Activated CD8-positive, alpha-beta memory T cell treated with anti-CD3 and anti-CD28 coated beads, Interleukin-2, amount 50 U/mL, for 24 hours (primary cell): ENCODE measurements around the gene FNIP2.
"Not testable (repeated sequence)": the region's sequence is repeated elsewhere in the genome, so short reads cannot be mapped to it uniquely, and the experiment has no call there.

Source experiments
- DNase-seq: peaks from one replicate; pipeline ENCODE4 v3.0.0-alpha.2; 2020; ENCODE audit errors: extremely low read depth

Gene FNIP2

GRCh38 chr4:158912806-158913205, 144.0 kb downstream of the FNIP2 start:
- no peak for DNase-seq

GRCh38 chr4:158913766-158914165, 144.9 kb downstream of the FNIP2 start:
- DNase-seq, result no peak

- no peak for DNase-seq
These were observed 145.4 kb downstream of the FNIP2 start for GRCh38 chr4:158914218-158914617.

GRCh38 chr4:158915683-158916241, 146.9 kb downstream of the FNIP2 start:
- DNase-seq, result no peak

- DNase-seq, result not testable (repeated sequence)
These were observed 151.7 kb downstream of the FNIP2 start for GRCh38 chr4:158920452-158920996.

- not testable (repeated sequence) for DNase-seq
These were observed 158.9 kb downstream of the FNIP2 start for GRCh38 chr4:158927774-158928173.

- DNase-seq, result no peak
These were observed 161.3 kb downstream of the FNIP2 start for GRCh38 chr4:158929939-158930638.

GRCh38 chr4:158930639-158930972, 161.8 kb downstream of the FNIP2 start:
- DNase-seq, result no peak

- no peak for DNase-seq
These were observed 164.4 kb downstream of the FNIP2 start for GRCh38 chr4:158933236-158933635.

GRCh38 chr4:158934996-158935669, 166.3 kb downstream of the FNIP2 start:
- no peak for DNase-seq

GRCh38 chr4:158936238-158936637, 167.4 kb downstream of the FNIP2 start:
- DNase-seq, result no peak

- no peak for DNase-seq
These were observed 169.6 kb downstream of the FNIP2 start for GRCh38 chr4:158938220-158939044.

- no peak for DNase-seq
These were observed 171.4 kb downstream of the FNIP2 start for GRCh38 chr4:158940271-158940670.

- no peak for DNase-seq
These were observed 172.5 kb downstream of the FNIP2 start for GRCh38 chr4:158941321-158941720.

- DNase-seq, result no peak
These were observed 173.1 kb downstream of the FNIP2 start for GRCh38 chr4:158941895-158942294.

GRCh38 chr4:158945529-158946108, 176.8 kb downstream of the FNIP2 start:
- no peak for DNase-seq

GRCh38 chr4:158946825-158947224, 178.0 kb downstream of the FNIP2 start:
- no peak for DNase-seq

GRCh38 chr4:158948071-158948470, 179.2 kb downstream of the FNIP2 start:
- DNase-seq, result no peak

GRCh38 chr4:158949099-158949498, 180.3 kb downstream of the FNIP2 start:
- DNase-seq, result no peak

GRCh38 chr4:158952221-158952774, 183.5 kb downstream of the FNIP2 start:
- DNase-seq, result not testable (repeated sequence)

GRCh38 chr4:158956345-158956744, 187.5 kb downstream of the FNIP2 start:
- not testable (repeated sequence) for DNase-seq
